Measurements from ENCODE around the gene SH3BP4.

DNA sequence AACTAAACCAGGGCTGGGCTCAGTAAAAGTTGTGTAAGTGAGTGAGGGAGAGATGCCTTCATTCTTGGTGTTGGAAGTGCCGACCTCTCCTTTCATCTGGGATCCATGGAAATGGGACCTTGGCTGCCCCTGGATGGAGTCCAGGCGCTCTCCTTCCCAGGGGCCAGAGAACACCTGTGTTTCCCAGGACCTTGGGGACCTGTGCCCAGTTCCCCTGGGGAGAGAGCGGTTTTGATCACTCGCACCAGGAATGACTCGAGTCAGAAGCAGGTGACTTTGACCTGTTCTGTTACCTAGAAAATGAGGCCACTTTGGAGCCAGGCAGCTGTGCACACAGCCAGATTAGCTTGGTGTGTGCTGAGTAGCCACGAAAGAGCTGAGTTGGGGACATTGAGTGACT, 97.3 kb downstream of the SH3BP4 start:
- TF ChIP-seq EZH2 (IDR thresholded peaks at IDR 0.05) (no peak), POLR2AphosphoS5 (IDR thresholded peaks at IDR 0.05; ENCODE audit: borderline replicate concordance, low read depth, low read length) (no peak)
